Esophagus squamous epithelium (tissue), 4 donors: ENCODE measurements around the gene TXNDC12.

Experiments used
- POLR2A ChIP-seq, 4 donors: fragments of 450-650 bp; IDR thresholded peaks; one replicate each; pipeline ENCODE4 v1.6.1; 2017; ENCODE audit warnings: antibody characterized with exemption in 4 of 4, mild to moderate bottlenecking in 4 of 4, moderate library complexity in 3 of 4
- TF ChIP-seq, protein P1 (sequence below), 6 experiments: fragments of 450-650 bp in 4 of 6; fragments of 200-600 bp in 2 of 6; sonication (generic) in 2 of 6; IDR thresholded peaks; one replicate each; pipeline ENCODE4 v1.5.1; 2016 to 2019; ENCODE audit warnings: antibody characterized with exemption in 6 of 6, mild to moderate bottlenecking in 4 of 6, moderate library complexity in 4 of 6

DNA sequence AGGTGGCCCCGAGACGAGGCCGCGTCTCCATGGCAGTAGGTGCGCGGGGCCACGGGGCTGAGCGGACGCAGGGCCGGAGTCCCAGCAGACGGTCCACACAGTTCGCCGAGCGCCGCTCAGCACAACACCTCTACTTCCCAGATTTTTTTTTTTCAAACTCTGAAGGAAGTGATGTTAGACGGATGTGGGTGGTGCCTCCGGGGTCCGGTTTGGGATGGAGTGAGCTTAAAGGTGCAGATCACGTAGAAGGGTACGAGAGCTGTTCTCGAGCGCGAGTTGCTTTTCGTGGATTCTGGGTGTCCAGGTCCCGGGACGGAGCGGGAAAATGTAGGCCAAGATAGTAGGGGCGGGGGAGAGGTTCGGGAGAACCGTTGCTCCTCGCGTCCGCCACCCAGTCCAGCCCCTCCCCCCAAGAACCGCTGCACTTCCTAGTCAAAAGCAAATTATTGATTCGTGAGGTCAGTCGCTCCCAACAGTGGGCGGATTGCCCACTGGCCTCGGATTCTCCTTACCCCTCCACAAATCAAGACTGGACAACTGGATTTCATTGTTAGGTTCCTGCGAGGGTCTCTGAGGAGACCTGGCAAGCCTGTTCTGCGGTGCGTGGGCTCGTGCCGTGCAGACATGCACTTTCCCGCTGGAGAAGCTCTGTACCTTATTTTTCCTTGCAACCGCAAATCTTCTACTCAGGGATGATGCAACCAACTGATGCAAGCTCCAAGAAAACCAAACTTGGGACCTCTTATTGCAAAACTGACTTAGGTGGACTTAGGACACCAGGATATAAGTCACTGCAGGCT is at the start of gene TXNDC12:
- TF ChIP-seq, protein P1, sequence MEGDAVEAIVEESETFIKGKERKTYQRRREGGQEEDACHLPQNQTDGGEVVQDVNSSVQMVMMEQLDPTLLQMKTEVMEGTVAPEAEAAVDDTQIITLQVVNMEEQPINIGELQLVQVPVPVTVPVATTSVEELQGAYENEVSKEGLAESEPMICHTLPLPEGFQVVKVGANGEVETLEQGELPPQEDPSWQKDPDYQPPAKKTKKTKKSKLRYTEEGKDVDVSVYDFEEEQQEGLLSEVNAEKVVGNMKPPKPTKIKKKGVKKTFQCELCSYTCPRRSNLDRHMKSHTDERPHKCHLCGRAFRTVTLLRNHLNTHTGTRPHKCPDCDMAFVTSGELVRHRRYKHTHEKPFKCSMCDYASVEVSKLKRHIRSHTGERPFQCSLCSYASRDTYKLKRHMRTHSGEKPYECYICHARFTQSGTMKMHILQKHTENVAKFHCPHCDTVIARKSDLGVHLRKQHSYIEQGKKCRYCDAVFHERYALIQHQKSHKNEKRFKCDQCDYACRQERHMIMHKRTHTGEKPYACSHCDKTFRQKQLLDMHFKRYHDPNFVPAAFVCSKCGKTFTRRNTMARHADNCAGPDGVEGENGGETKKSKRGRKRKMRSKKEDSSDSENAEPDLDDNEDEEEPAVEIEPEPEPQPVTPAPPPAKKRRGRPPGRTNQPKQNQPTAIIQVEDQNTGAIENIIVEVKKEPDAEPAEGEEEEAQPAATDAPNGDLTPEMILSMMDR (IDR thresholded peaks at IDR 0.05): no peak
- TF ChIP-seq POLR2A (IDR thresholded peaks at IDR 0.05): peak in 3 of 4 donors; percentile 15 to 83 (median 44)
